HG03159 (cell line): ENCODE results near the gene BCKDK.
"Not testable (repeated sequence)": the region's sequence is repeated elsewhere in the genome, so short reads cannot be mapped to it uniquely, and the experiment has no call there.

Experiments used
- ATAC-seq: cut with Tn5 transposase; IDR thresholded peaks from one replicate; pipeline ENCODE4 v1.9.1; 2021; ENCODE audit warnings: mild to moderate bottlenecking, moderate library complexity; ENCODE audit not compliant: unreplicated experiment

BCKDK gene

GRCh38 chr16:31094424-31095120 lies 13.6 kb upstream of the BCKDK start, which contains the start of gene VKORC1:
Gene VKORC1 (minus strand): TSS chr16:31094797. CDS start chr16:31094729, 68 bp downstream.
- peak; percentile 83 for ATAC-seq

- ATAC-seq, result no peak
Measured at GRCh38 chr16:31099860-31100638, 8.1 kb upstream of the BCKDK start.

GRCh38 chr16:31100876-31101641 lies 7.1 kb upstream of the BCKDK start:
- ATAC-seq, result not testable (repeated sequence)

GRCh38 chr16:31105677-31106213 lies 2.4 kb upstream of the BCKDK start:
- ATAC-seq, result peak; percentile 61

- ATAC-seq, result no peak
Measured at GRCh38 chr16:31106509-31107464, 1.4 kb upstream of the BCKDK start.

GRCh38 chr16:31107465-31107867 lies 720 bp upstream of the BCKDK start:
- peak; percentile 43 for ATAC-seq

- ATAC-seq, result no peak
Measured at GRCh38 chr16:31108794-31109558, 790 bp downstream of the BCKDK start.

- no peak for ATAC-seq
Measured at GRCh38 chr16:31109622-31110021, 1.4 kb downstream of the BCKDK start.

- no peak for ATAC-seq
Measured at GRCh38 chr16:31110106-31111034, 2.2 kb downstream of the BCKDK start.

- ATAC-seq, result no peak
Measured at GRCh38 chr16:31111881-31112466, 3.8 kb downstream of the BCKDK start.

- ATAC-seq, result no peak
Measured at GRCh38 chr16:31112711-31113110, 4.5 kb downstream of the BCKDK start.

- ATAC-seq, result no peak
Measured at GRCh38 chr16:31113121-31114120, 5.2 kb downstream of the BCKDK start.

- ATAC-seq, result no peak
Measured at GRCh38 chr16:31114468-31114867, 6.3 kb downstream of the BCKDK start.

GRCh38 chr16:31117384-31118222 lies 9.4 kb downstream of the BCKDK start, which contains the start of gene KAT8:
Gene KAT8 (plus strand): TSS chr16:31117664. CDS start chr16:31117682, 18 bp downstream.
- peak; percentile 85 for ATAC-seq
